ENCODE measurements around the gene CD48.

DNA sequence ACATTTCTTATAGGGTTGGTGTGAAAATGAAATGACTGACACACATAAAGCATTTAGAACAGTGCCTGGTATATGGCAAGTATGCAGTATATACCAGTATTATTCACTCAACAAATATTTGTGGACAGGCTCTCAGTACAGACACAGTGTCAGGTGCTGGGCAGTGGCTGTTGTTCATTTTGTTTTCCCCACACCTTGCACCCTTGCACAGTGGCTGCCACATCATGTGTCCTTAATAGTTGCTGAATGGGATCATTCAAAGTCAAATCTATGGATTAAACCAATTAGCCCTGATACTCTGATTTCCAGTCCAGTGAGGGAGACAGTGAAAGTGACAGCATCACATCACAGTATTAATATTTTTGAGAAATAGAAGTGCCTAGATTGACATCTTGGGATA, 67.2 kb downstream of the CD48 start:
- TF ChIP-seq EZH2phosphoT487 (IDR thresholded peaks at IDR 0.05; ENCODE audit: borderline replicate concordance, low read depth, low read length), result no peak
- TF ChIP-seq, protein P1, sequence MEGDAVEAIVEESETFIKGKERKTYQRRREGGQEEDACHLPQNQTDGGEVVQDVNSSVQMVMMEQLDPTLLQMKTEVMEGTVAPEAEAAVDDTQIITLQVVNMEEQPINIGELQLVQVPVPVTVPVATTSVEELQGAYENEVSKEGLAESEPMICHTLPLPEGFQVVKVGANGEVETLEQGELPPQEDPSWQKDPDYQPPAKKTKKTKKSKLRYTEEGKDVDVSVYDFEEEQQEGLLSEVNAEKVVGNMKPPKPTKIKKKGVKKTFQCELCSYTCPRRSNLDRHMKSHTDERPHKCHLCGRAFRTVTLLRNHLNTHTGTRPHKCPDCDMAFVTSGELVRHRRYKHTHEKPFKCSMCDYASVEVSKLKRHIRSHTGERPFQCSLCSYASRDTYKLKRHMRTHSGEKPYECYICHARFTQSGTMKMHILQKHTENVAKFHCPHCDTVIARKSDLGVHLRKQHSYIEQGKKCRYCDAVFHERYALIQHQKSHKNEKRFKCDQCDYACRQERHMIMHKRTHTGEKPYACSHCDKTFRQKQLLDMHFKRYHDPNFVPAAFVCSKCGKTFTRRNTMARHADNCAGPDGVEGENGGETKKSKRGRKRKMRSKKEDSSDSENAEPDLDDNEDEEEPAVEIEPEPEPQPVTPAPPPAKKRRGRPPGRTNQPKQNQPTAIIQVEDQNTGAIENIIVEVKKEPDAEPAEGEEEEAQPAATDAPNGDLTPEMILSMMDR (conservative IDR thresholded peaks at IDR 0.05; ENCODE audit: low read length), result no peak

All from OCI-LY7 (cell line).